ENCODE measurements around the gene WNT2.
"Not testable (repeated sequence)": the region's sequence is repeated elsewhere in the genome, so short reads cannot be mapped to it uniquely, and the experiment has no call there.

WNT2 gene

DNA sequence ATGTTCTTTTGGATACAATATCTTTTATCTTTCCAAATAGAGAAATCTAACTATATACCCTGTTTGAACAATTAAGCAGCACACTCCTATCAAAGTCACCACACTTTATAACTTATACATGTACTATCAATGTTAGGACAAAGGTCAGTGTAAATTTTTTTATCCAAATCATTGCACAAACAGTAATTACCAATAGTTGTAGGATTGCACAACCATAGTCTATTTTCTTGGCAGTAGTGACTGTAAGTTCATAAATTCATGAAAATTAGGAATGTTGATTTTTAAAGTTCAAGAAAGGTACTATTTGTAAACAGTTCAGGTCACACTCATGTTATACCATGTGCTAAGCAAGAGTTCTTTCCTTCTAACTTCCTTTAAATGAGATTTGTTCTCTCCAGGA is 9.3 kb downstream of the WNT2 start:
- Histone ChIP-seq H3K9ac (no peak overlapping the region), H3K79me2 (no peaks in the 10 kb centered on the region), H3K4me1 (no peaks in the 10 kb centered on the region), H2AFZ (no peak overlapping the region), H3K27me3 (ENCODE audit: control insufficient read depth, insufficient read depth, low read length) (no peaks in the 10 kb centered on the region), H3K4me3 (ENCODE audit: low read depth, low read length) (no peak overlapping the region), H3K9me3 (ENCODE audit: control insufficient read depth, low read length) (no peaks in the 10 kb centered on the region), H3K27ac (no peak overlapping the region), H3K36me3 (ENCODE audit: control insufficient read depth, insufficient read depth, low read length) (no peaks in the 10 kb centered on the region), H3K4me2 (ENCODE audit: low read length) (no peak overlapping the region)
- TF ChIP-seq, protein P1, sequence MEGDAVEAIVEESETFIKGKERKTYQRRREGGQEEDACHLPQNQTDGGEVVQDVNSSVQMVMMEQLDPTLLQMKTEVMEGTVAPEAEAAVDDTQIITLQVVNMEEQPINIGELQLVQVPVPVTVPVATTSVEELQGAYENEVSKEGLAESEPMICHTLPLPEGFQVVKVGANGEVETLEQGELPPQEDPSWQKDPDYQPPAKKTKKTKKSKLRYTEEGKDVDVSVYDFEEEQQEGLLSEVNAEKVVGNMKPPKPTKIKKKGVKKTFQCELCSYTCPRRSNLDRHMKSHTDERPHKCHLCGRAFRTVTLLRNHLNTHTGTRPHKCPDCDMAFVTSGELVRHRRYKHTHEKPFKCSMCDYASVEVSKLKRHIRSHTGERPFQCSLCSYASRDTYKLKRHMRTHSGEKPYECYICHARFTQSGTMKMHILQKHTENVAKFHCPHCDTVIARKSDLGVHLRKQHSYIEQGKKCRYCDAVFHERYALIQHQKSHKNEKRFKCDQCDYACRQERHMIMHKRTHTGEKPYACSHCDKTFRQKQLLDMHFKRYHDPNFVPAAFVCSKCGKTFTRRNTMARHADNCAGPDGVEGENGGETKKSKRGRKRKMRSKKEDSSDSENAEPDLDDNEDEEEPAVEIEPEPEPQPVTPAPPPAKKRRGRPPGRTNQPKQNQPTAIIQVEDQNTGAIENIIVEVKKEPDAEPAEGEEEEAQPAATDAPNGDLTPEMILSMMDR (IDR thresholded peaks at IDR 0.05), result no peak

DNA sequence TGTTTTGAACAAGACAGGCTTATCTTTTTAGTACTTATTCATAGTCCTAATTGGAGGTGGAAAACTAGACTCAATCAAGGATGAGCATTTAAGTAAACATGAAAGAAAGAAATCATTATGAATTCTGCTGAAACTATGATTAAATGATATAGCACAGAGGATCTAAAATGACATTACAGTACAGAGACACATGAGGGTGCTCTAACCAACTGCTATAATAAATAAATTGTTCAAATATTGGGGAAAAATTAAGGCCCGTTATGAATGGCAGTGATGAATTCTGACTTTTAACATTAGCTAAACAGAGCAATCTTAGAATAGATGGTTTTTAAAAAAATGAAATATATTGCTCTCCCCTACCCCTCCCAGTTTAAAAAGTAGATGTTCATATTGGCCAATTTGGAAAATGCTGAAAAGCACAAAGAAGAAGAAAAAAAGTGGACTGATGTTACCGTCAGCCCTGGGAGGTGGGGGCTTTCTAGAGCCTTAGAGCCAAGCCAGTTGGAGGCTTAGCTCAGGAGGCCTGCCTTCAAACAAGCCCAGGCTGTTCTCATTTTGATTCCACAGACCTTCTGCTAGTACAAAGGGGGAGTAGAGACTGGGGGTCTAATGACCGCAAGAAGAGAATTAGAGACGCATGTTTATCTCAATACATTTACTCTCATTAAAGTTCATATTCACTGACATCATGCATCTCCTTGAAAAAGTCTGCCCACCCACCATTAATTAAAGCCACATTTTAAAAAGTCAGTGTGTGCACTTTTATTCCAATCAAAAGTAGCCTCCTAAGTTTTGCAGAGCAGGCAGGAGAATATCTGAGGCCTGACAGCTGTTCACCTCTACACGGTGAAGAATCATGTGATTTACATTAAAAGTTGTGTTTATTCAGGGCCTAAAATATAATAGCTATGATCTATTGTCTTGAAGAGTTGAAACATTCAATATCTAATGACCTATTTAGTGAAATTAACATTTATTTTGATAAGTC is 10.0 kb downstream of the WNT2 start:
- Histone ChIP-seq H3K27me3 (ENCODE audit: control insufficient read depth, insufficient read depth, low read length) (no peaks in the 10 kb centered on the region), H3K9ac (no peak overlapping the region), H3K4me2 (ENCODE audit: low read length) (no peak overlapping the region), H3K27ac (no peak overlapping the region), H3K4me3 (ENCODE audit: low read depth, low read length) (no peak overlapping the region), H2AFZ (no peak overlapping the region), H3K9me3 (ENCODE audit: control insufficient read depth, low read length) (no peaks in the 10 kb centered on the region), H3K4me1 (no peaks in the 10 kb centered on the region), H3K79me2 (no peaks in the 10 kb centered on the region), H3K36me3 (ENCODE audit: control insufficient read depth, insufficient read depth, low read length) (no peaks in the 10 kb centered on the region)
- TF ChIP-seq, protein P1 (IDR thresholded peaks at IDR 0.05), result no peak

- Histone ChIP-seq H3K4me2 (ENCODE audit: low read length) (no peak overlapping the region), H3K9me3 (ENCODE audit: control insufficient read depth, low read length) (no peaks in the 10 kb centered on the region), H3K27ac (no peak overlapping the region), H3K9ac (no peak overlapping the region), H3K27me3 (ENCODE audit: control insufficient read depth, insufficient read depth, low read length) (no peaks in the 10 kb centered on the region), H3K4me1 (no peaks in the 10 kb centered on the region), H3K79me2 (no peaks in the 10 kb centered on the region), H3K36me3 (ENCODE audit: control insufficient read depth, insufficient read depth, low read length) (no peaks in the 10 kb centered on the region), H3K4me3 (ENCODE audit: low read depth, low read length) (no peak overlapping the region), H2AFZ (no peak overlapping the region)
- TF ChIP-seq, protein P1 (IDR thresholded peaks at IDR 0.05), result no peak
Measured at GRCh38 chr7:117308891-117309290, 14.0 kb downstream of the WNT2 start.

DNA sequence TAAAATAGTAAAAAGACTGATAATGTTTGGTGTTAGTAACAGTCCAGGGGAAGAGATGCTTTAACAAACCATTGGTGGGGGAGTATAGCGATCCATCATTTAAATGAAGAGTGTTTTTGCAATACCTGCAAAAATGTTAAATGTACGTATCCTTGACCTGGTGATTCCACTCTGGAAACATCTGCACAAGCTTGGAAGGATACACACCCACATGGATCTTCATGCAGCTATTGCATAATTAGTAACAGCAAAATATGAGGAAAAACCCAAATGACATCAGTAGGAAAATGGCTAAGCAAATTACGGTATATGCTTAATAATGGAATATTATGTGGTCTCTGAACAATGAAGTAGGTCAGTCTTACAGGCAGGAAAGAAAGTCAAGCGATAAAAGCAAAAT is 20.5 kb downstream of the WNT2 start:
- no peak overlapping the region for H3K9ac ChIP-seq
- no peaks in the 10 kb centered on the region for H3K79me2 ChIP-seq
- H3K4me3 ChIP-seq (ENCODE audit: low read depth, low read length), result no peak overlapping the region
- no peaks in the 10 kb centered on the region for H3K27me3 ChIP-seq (ENCODE audit: control insufficient read depth, insufficient read depth, low read length)
- H2AFZ ChIP-seq, result no peak overlapping the region
- H3K4me2 ChIP-seq (ENCODE audit: low read length), result no peak overlapping the region
- H3K9me3 ChIP-seq (ENCODE audit: control insufficient read depth, low read length), result no peaks in the 10 kb centered on the region
- no peaks in the 10 kb centered on the region for H3K4me1 ChIP-seq
- H3K27ac ChIP-seq, result no peak overlapping the region
- H3K36me3 ChIP-seq (ENCODE audit: control insufficient read depth, insufficient read depth, low read length), result no peaks in the 10 kb centered on the region
- TF ChIP-seq, protein P1 (IDR thresholded peaks at IDR 0.05), result no peak

GRCh38 chr7:117300506-117300905 is 22.4 kb downstream of the WNT2 start:
- not testable (repeated sequence) for H3K27ac ChIP-seq

More at GRCh38 chr7:117300506-117300905, 22.4 kb downstream of the WNT2 start:
- H3K27me3 ChIP-seq (ENCODE audit: control insufficient read depth, insufficient read depth, low read length); H3K9me3 ChIP-seq (ENCODE audit: control insufficient read depth, low read length); H3K9ac ChIP-seq; H3K4me3 ChIP-seq (ENCODE audit: low read depth, low read length); H3K4me1 ChIP-seq; H3K36me3 ChIP-seq (ENCODE audit: control insufficient read depth, insufficient read depth, low read length); H2AFZ ChIP-seq; H3K79me2 ChIP-seq; H3K4me2 ChIP-seq (ENCODE audit: low read length): not testable (repeated sequence)
